Astrocyte (in vitro differentiated cells and primary cell): Measurements from ENCODE around the gene PAOX.

Experiments
- EZH2 ChIP-seq: IDR thresholded peaks from 2 replicates; pipeline ENCODE4 v1.6.1; 2012; ENCODE audit warnings: mild to moderate bottlenecking, low read length, inconsistent platforms; ENCODE audit not compliant: insufficient read depth
- TF ChIP-seq, protein P1 (sequence below): IDR thresholded peaks from 2 replicates; pipeline ENCODE4 v1.5.1; 2011; ENCODE audit warnings: low read depth, mild to moderate bottlenecking, inconsistent platforms, low read length, moderate library complexity; ENCODE audit not compliant: insufficient read depth

- TF ChIP-seq, protein P1, sequence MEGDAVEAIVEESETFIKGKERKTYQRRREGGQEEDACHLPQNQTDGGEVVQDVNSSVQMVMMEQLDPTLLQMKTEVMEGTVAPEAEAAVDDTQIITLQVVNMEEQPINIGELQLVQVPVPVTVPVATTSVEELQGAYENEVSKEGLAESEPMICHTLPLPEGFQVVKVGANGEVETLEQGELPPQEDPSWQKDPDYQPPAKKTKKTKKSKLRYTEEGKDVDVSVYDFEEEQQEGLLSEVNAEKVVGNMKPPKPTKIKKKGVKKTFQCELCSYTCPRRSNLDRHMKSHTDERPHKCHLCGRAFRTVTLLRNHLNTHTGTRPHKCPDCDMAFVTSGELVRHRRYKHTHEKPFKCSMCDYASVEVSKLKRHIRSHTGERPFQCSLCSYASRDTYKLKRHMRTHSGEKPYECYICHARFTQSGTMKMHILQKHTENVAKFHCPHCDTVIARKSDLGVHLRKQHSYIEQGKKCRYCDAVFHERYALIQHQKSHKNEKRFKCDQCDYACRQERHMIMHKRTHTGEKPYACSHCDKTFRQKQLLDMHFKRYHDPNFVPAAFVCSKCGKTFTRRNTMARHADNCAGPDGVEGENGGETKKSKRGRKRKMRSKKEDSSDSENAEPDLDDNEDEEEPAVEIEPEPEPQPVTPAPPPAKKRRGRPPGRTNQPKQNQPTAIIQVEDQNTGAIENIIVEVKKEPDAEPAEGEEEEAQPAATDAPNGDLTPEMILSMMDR = no peak
- TF ChIP-seq EZH2 = no peak
Observed at GRCh38 chr10:133405844-133406527, 26.9 kb downstream of the PAOX start.
